ENCODE measurements around the gene PRND.
"Not testable (repeated sequence)": the region's sequence is repeated elsewhere in the genome, so short reads cannot be mapped to it uniquely, and the experiment has no call there.

PRND gene

GRCh38 chr20:4720977-4721349, 746 bp upstream of the PRND start:
- TF ChIP-seq CTCF (IDR thresholded peaks at IDR 0.05; ENCODE audit: low read depth, low read length, missing control alignments): no peak
- H3K4me3 ChIP-seq (replicated peaks; ENCODE audit: low read depth, low read length): no peak overlapping the region
- no peak for DNase-seq (ENCODE audit: extremely low read depth, low read depth)

- no peak for TF ChIP-seq CTCF (IDR thresholded peaks at IDR 0.05; ENCODE audit: low read depth, low read length, missing control alignments)
- no peak overlapping the region for H3K4me3 ChIP-seq (replicated peaks; ENCODE audit: low read depth, low read length)
- no peak for DNase-seq (ENCODE audit: extremely low read depth, low read depth)
These were observed 862 bp downstream of the PRND start for GRCh38 chr20:4722571-4722970.

- no peak overlapping the region for H3K4me3 ChIP-seq (replicated peaks; ENCODE audit: low read depth, low read length)
- no peak for DNase-seq (ENCODE audit: extremely low read depth, low read depth)
- no peak for TF ChIP-seq CTCF (IDR thresholded peaks at IDR 0.05; ENCODE audit: low read depth, low read length, missing control alignments)
These were observed 1.3 kb downstream of the PRND start for GRCh38 chr20:4722993-4723392.

GRCh38 chr20:4723553-4723952, 1.8 kb downstream of the PRND start:
- H3K4me3 ChIP-seq (replicated peaks; ENCODE audit: low read depth, low read length); DNase-seq (ENCODE audit: extremely low read depth, low read depth): not testable (repeated sequence)

- no peak overlapping the region for H3K4me3 ChIP-seq (replicated peaks; ENCODE audit: low read depth, low read length)
- DNase-seq (ENCODE audit: extremely low read depth, low read depth): no peak
- no peak for TF ChIP-seq CTCF (IDR thresholded peaks at IDR 0.05; ENCODE audit: low read depth, low read length, missing control alignments)
These were observed 3.0 kb downstream of the PRND start for GRCh38 chr20:4724459-4725262.

GRCh38 chr20:4725263-4725550, 3.5 kb downstream of the PRND start:
- no peak overlapping the region for H3K4me3 ChIP-seq (replicated peaks; ENCODE audit: low read depth, low read length)
- DNase-seq (ENCODE audit: extremely low read depth, low read depth): no peak
- no peak for TF ChIP-seq CTCF (IDR thresholded peaks at IDR 0.05; ENCODE audit: low read depth, low read length, missing control alignments)

GRCh38 chr20:4726710-4727397, 5.1 kb downstream of the PRND start:
- H3K4me3 ChIP-seq (replicated peaks; ENCODE audit: low read depth, low read length): no peak overlapping the region
- peak; percentile 60 for DNase-seq (ENCODE audit: extremely low read depth, low read depth)
- no peak for TF ChIP-seq CTCF (IDR thresholded peaks at IDR 0.05; ENCODE audit: low read depth, low read length, missing control alignments)

Measured in HFF-Myc (cell line).